ENCODE results near the gene RXRB. TPM values are rescaled to one million over a fixed set of nuclear protein-coding genes. Genes with fewer than 3 reads are reported as not detected.

Gene RXRB
- total and polyA plus RNA-seq, 2 of the 8 experiments (the other 6 are each of a cell fraction or from before 2014, with no cell fraction given), result 13.0 to 18.1 TPM

DNA sequence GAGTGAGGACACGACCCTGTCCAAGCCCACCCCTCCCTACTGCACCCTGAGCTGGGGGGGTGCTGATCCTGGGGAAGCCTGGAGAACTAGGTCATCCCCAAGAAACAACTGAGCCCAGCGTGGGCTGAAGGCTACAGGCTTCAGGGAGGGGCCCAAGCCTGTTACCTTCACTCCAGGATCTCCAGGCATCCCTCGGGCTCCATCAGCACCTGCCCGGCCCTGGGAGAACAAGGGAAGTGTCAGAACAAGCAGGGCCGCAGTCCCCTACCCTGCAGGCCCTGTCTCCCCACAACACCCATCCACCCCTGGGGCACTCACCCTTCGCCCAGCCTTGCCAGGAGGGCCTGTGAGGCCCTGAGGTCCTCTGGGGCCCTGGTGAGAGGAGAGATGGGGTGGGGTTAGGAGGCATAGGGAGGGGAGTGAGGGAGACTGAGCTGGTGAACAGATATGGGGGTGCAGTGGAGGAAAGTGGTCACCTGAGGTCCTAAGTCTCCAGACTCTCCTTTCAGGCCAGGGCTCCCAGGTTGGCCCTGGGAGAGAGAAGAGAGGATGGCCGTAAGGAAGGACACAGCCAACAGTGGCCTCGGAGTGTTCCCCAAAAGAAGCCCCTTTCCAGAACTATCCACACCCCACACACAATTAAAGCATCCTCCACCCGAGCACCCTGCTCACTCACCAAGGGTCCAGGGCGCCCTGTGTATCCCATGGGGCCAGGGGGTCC lies 21.6 kb downstream of the RXRB start (continued):
- TF ChIP-seq CBX5 (IDR thresholded peaks at IDR 0.05; ENCODE audit: low read depth, low read length), result no peak

Data from H1 (cell line).